ENCODE measurements around the gene RNF130.
"Not testable (repeated sequence)": the region's sequence is repeated elsewhere in the genome, so short reads cannot be mapped to it uniquely, and the experiment has no call there.

RNF130 gene

GRCh38 chr5:180018347-180019060, 53.1 kb downstream of the RNF130 start:
- no peak for DNase-seq (ENCODE audit: low read depth in 2 of 2)

DNA sequence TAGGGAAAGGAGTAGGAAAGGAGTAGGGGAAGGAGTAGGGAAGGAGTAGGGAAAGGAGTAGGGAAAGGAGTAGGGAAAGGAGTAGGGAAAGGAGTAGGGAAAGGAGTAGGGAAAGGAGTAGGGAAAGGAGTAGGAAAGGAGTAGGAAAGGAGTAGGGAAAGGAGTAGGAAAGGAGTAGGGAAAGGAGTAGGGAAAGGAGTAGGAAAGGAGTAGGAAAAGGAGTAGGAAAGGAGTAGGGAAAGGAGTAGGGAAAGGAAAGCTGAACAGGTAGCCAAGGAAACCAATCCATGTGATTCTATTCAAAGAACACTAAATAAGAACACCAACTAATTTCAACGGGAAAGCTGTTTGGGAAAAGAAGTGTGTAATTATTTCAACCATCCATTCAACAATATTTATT, 56.0 kb downstream of the RNF130 start:
- DNase-seq (ENCODE audit: low read depth in 2 of 2), result not testable (repeated sequence)

DNA sequence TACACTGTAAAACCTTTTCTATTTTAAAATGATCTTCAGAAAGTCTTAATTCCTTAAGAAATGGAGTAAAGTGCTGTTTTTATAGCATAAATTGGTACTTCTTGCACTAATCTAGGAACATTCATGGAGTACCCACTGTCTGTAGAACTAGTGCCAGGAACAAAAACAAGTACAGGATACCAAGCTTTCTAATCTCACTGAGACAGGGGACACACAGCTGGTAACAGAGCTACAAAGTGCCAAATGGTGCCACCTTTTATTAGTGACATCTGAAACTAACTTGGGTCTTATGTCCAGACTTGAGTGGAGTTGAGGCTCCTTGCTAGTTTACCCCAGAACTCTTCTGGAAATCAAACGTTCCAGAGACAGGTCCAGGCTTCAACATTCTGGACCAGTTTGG, 57.9 kb downstream of the RNF130 start:
- DNase-seq (ENCODE audit: low read depth in 2 of 2), result no peak

GRCh38 chr5:180012316-180012715, 59.2 kb downstream of the RNF130 start:
- no peak for DNase-seq (ENCODE audit: low read depth in 2 of 2)

DNA sequence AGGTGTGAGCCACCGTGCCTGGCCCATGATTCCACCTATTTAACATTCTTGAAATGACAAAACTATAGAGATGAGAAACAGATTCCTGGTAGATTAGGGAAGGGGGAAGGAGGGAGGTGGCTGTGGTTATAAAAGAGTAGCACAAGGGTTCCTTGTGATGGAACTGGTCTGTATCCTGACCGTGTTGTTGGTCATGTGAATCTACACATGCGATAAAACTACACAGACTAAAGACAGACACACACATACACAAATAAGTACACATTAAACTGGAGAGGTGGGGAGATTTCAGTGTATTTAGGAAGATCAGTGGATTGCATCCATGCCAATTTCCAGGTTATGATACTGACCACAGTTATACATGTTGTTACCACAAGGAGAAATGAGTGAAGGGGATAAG, 60.9 kb downstream of the RNF130 start:
- DNase-seq (ENCODE audit: low read depth in 2 of 2), result no peak

DNA sequence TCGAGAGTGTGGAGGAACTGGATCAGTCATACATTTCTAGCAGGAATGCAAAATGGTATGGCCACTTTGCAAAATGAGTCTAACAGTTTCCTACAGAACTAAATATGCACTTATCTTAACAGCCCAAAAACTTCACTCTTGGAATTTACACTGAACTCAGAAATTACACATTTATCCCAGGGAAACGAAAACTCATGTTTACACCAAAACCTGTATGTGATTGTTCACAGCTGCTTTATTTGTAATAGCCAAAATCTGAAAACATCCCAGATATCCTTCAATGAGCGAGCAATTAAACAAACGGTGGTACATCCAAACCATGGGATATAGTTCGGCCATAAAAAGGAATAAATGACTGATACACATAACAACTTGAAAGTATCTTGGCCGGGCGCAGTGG, 62.0 kb downstream of the RNF130 start:
- DNase-seq (ENCODE audit: low read depth in 2 of 2), result no peak

- DNase-seq (ENCODE audit: low read depth in 2 of 2), result no peak
These were observed 63.1 kb downstream of the RNF130 start for GRCh38 chr5:180008433-180008832.

DNA sequence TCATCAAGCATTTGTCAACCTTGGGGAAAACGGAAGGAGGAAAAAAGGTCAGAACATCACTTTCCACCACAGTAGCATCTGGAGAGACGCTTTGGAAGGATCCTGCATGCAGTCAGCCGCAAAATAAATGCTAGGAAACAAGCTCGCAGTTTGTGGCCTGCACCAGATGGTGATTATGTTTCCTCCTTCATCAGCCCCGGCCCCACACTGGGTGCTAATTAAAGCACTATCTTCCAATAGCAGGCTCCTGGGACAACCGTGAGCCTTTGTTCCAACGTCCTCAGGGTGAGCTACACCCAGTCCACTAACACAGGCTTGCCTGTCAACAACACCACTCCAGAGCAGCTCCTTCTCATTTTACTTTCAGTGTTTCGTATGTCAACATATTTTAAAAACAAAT, 64.0 kb downstream of the RNF130 start:
- DNase-seq (ENCODE audit: low read depth in 2 of 2), result no peak

GRCh38 chr5:180006141-180006540, 65.4 kb downstream of the RNF130 start:
- no peak for DNase-seq (ENCODE audit: low read depth in 2 of 2)

- DNase-seq (ENCODE audit: low read depth in 2 of 2), result no peak
These were observed 68.4 kb downstream of the RNF130 start for GRCh38 chr5:180003127-180003526.

DNA sequence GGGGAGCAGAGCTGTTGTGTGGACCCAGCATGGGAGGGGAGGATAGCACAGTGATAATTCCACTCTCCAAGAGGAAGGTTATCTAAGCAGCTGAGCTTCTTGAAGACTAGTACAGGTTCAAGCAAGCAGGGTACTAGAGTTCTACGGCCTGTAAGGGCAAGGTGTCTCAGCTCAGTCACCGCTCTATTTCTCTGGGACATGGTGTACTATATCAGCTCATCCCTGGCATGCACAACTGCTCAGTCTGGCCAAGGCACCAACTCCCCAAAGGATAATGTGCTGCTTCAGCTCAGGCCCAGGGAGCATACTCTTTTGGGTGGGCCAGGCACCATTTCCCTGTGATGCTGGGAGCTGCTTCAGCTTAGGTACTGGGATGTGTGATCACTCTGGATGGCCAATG, 69.8 kb downstream of the RNF130 start:
- DNase-seq (ENCODE audit: low read depth in 2 of 2), result no peak

DNA sequence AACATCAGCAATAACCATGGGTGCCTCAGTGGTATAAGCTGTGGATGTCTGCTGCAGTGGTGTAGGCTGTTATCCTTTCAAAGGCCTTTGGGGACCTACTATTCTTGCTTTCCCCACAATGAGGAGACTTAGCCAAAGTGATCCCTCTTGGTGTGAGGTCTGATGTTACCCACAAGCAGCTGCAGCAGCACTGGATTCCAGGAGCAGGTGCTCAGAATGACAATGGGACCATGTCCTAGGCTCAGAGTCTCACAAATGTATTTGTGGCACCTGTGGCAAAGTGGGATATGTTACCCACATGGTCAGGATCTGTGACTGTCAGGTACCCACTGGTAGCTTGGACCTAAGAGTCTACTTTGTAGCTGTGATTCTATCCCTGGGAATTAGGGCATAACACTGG, 70.4 kb downstream of the RNF130 start:
- no peak for DNase-seq (ENCODE audit: low read depth in 2 of 2)

DNA sequence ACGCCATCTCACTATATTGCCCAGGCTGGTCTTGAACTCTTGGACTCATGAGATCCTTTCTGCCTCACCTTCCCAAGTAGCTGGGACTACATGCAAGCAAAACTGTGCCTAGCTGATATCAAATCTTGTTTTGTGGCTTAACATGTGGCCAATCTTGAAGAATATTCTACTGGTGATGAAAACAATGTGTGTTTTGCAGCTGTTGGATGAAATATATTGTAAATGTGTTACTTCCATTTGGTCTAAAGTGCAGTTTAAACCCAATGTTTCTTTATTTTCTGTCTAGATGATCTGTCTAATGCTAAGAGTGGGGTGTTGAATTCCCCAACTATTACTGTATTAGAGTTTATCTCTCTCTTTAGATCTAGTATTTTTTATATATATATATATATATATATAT, 73.1 kb downstream of the RNF130 start:
- no peak for DNase-seq (ENCODE audit: low read depth in 2 of 2)

GRCh38 chr5:179994583-179995323, 76.8 kb downstream of the RNF130 start:
- no peak for DNase-seq (ENCODE audit: low read depth in 2 of 2)

DNA sequence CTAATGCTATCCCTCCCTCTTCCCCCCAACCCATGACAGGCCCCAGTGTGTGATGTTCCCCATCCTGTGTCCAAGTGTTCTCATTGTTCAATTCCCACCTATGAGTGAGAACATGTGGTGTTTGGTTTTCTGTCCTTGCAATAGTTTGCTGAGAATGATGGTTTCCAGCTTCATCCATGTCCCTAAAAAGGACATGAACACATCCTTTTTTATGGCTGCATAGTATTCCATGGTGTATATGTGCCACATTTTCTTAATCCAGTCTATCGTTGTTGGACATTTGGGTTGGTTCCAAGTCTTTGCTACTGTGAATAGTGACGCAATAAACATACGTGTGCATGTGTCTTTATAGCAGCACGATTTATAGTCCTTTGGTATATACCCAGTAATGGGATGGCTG, 78.7 kb downstream of the RNF130 start:
- DNase-seq (ENCODE audit: low read depth in 2 of 2), result not testable (repeated sequence)

GRCh38 chr5:179991106-179991505, 80.5 kb downstream of the RNF130 start:
- no peak for DNase-seq (ENCODE audit: low read depth in 2 of 2)

- not testable (repeated sequence) for DNase-seq (ENCODE audit: low read depth in 2 of 2)
These were observed 81.0 kb downstream of the RNF130 start for GRCh38 chr5:179990525-179990924.

DNA sequence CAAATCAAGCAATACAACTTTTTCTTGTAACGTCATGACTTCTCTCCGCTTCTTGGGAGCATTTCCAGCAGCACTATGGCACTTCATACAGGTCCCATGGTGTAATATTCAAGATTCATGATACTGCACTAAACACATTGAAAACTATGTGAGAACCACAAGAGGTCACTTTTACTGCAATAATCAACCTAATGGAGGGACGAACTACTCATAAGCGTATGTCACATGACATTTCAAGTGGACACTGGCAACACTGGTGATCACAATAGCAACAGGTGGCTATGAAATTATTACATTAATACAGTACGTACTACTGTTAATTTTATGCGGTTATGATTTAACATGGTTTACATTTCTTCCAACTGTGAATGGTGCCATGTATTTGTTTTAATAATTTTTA, 85.2 kb downstream of the RNF130 start:
- no peak for DNase-seq (ENCODE audit: low read depth in 2 of 2)

DNA sequence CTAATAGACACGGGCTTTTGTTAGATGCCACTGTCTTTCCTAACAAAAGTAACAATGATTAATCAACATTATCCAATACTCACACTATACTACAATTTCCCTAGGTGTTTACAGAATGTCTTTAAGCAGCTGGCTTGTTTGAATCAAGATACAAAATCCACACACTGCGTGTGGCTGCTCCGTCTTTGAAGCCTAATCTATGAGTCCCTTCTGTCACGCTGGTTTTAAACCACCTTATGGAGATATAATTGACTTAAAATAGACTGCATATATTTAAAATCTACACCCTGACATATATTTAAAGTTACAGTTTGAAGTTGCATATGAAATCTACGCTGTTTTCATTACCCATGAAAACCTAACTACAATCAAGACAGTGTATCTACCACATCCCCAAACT, 89.9 kb downstream of the RNF130 start:
- DNase-seq (ENCODE audit: low read depth in 2 of 2), result no peak

GRCh38 chr5:179980767-179981166, 90.8 kb downstream of the RNF130 start:
- DNase-seq (ENCODE audit: low read depth in 2 of 2), result no peak

DNA sequence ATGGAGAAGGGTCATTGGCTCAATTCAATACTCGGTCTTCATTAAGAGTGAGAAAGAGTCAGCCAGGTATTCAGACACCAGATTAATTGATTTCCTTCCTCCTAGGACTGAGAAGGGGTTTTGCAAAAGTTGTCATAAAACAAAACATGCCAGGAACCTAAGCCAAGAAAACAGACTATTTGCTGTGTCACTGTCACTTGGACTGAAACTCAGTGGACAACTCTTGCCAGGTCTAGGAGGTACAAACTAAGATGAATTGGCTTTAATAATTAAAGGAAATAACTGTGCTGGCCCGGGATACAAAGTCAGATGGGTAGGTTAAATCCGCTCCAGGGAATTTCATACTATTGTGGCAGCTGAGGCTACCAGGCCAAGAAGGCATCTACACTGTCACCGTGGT, 92.8 kb downstream of the RNF130 start:
- no peak for DNase-seq (ENCODE audit: low read depth in 2 of 2)

DNA sequence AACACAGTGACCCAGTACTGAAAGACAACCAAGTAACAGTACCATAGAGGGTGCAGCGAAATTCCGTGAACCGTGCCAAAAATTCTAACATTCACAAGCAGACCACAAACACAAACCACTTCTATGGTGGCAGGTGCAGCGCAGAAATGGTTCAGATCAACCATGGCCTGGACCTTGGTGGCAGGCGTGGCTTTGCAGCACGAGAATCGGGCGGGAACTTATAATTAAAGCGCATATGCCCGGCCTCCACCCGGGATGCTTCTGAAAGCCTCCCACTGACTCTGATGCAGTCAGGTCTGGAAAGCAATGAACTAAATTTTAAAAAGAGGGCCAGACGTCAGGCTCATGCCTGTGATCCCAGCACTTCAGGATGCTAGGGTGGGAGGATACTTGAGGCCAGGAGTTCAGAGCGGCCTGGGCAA, 95.8 kb downstream of the RNF130 start:
- no peak for DNase-seq (ENCODE audit: low read depth in 2 of 2)

- no peak for DNase-seq (ENCODE audit: low read depth in 2 of 2)
These were observed 96.4 kb downstream of the RNF130 start for GRCh38 chr5:179974946-179975712.
